Mucosa of rectum (tissue), 2 donors: ENCODE results near the gene TRMT1L.

Experiments
- H3K27ac ChIP-seq, 2 donors: one replicate each; pipeline ENCODE4 v1.7.0; 2013; ENCODE audit warnings: inconsistent platforms in 2 of 2, low read depth in 2 of 2, low read length in 2 of 2
- H3K27me3 ChIP-seq, 2 donors: one replicate each; pipeline ENCODE4 v1.7.0; 2013; ENCODE audit warnings: low read length in 2 of 2; ENCODE audit not compliant: control insufficient read depth in 2 of 2, insufficient read depth in 2 of 2
- H3K36me3 ChIP-seq, 2 donors: one replicate each; pipeline ENCODE4 v1.7.0; 2013; ENCODE audit warnings: low read length in 2 of 2; ENCODE audit not compliant: control insufficient read depth in 2 of 2, insufficient read depth in 2 of 2
- H3K4me1 ChIP-seq, 2 donors: one replicate each; pipeline ENCODE4 v1.7.0; 2013; ENCODE audit warnings: low read length in 2 of 2, mild to moderate bottlenecking in 1 of 2; ENCODE audit not compliant: control insufficient read depth in 2 of 2, insufficient read depth in 2 of 2
- H3K4me3 ChIP-seq, 2 donors: one replicate each; pipeline ENCODE4 v1.7.0; 2013; ENCODE audit warnings: low read length in 2 of 2
- H3K9ac ChIP-seq, 2 donors: one replicate each; pipeline ENCODE4 v1.7.0; 2013; ENCODE audit warnings: low read length in 2 of 2, low read depth in 1 of 2, mild to moderate bottlenecking in 1 of 2
- H3K9me3 ChIP-seq, 2 donors: one replicate each; pipeline ENCODE4 v1.7.0; 2013; ENCODE audit warnings: low read length in 2 of 2; ENCODE audit not compliant: control insufficient read depth in 2 of 2
- donor health status: healthy.
- donor health status: Normal muscosa, but diverticular disease.

Gene TRMT1L

DNA sequence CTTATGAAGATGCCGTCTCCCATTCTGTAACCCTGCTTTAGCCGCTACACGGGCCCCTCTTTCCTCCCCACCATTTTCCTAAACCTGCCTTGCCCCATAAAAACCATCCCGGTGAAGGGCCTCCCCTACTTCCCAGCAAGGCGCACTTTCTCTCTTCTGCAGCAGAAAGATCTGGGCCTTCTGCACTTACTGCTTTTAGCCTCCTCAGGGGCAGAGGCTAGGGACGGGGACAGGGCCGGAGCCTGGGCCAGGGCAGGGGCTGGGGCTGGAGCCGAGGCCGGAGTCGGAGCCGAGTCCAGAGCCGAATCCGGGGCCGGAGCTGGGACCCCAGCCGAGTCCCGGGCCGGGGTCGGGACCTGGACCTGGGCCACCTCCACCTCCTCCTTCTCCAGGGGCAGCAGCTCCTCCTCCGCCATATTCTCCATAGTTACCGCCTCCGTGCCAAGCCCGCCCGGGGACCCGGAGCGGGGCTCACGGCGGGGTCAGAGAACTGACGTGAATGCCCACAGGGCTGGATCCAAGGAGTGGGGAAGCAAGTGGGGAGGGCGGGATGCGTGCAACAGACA is 382 bp downstream of the TRMT1L start:
- H3K27ac ChIP-seq, result peak overlapping the region; percentile 98 to 100
- peak overlapping the region; percentile 85 to 91 for H3K4me3 ChIP-seq
- H3K9me3 ChIP-seq, result no peaks in the 10 kb centered on the region
- H3K9ac ChIP-seq, result peak overlapping the region; percentile 95 to 97
- H3K4me1 ChIP-seq, result peaks cover 6 to 18% of the 10 kb centered on the region in 2 donors
- no peaks in the 10 kb centered on the region for H3K27me3 ChIP-seq
- no peaks in the 10 kb centered on the region for H3K36me3 ChIP-seq

DNA sequence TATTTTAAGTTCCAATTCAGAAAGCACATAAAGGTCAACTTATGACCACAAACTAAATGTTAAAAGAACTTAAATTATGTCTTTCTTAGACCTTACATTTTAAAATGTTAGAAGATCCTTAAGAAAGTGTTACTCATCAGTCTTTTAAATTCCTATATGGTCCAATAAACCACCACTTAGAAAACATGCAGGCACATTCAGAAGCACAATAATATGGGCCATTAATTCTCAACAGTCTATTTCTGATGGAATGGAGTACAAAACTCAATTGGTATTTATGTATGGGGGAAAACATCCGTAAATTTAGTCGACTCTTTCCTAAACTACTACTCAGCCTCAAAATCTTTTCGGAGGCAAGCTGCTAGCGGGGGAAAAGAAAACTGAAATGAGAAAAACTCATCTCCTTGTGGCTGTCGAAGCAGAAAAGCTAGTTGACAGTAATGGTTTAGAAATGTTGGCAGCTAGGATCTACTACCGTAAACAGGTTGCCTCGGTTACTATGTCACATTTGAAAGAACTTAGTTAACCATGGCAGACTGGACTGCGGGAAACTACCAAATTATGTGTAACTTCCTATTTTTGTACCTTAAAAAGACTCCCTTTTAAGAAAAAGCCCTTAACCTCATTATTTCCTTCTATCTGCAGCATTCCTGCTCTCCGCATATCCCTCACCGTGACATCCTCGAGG is 1.0 kb downstream of the TRMT1L start:
- H3K9ac ChIP-seq, result peak overlapping the region; percentile 95 to 97
- peak overlapping the region; percentile 98 to 100 for H3K27ac ChIP-seq
- H3K9me3 ChIP-seq, result no peaks in the 10 kb centered on the region
- H3K4me1 ChIP-seq, result peaks cover 6 to 18% of the 10 kb centered on the region in 2 donors
- H3K4me3 ChIP-seq, result peak overlapping the region; percentile 85 to 91
- no peaks in the 10 kb centered on the region for H3K27me3 ChIP-seq
- peaks cover 1% of the 10 kb centered on the region in 2 donors for H3K36me3 ChIP-seq

DNA sequence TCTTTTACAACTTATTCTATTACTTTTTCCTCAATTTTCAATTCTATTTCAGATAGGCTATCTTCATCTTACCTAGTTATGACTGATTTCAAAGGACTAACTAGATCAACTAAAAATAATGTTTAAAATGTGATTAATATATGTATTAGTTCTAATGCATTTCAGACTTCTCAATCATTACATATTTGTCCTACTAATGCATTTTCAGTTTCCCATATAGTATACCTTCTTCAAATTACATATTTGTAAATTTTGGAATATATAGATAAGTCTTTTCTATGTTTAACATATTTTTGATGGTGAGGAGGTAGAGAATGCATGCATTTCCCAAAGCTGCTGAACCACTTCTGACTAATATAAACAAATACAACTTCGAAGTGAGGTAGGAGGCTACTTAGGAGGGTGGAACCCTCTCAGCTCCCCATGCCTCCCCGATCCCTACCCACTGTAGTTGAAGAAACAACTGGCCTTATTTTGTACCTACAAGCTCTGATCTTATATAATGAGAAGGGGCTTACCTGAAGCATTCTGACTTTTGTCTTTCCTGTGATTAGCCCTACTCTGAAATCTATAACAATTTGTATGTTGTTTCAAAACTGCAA is 1.7 kb downstream of the TRMT1L start:
- Histone ChIP-seq H3K27me3 (no peaks in the 10 kb centered on the region), H3K9me3 (no peaks in the 10 kb centered on the region), H3K36me3 (peaks cover 7 to 9% of the 10 kb centered on the region in 2 donors), H3K27ac (no peak overlapping the region), H3K9ac (no peak overlapping the region), H3K4me1 (peaks cover 6 to 18% of the 10 kb centered on the region in 2 donors), H3K4me3 (peak overlapping the region in 1 of 2 donors; percentile 91)

- no peak overlapping the region for H3K9ac ChIP-seq
- H3K27me3 ChIP-seq, result no peaks in the 10 kb centered on the region
- no peak overlapping the region for H3K4me3 ChIP-seq
- H3K36me3 ChIP-seq, result peaks cover 20 to 25% of the 10 kb centered on the region in 2 donors
- no peak overlapping the region for H3K27ac ChIP-seq
- no peaks in the 10 kb centered on the region for H3K9me3 ChIP-seq
- H3K4me1 ChIP-seq, result peaks cover 3 to 8% of the 10 kb centered on the region in 2 donors
Measured at GRCh38 chr1:185152187-185152767, 4.5 kb downstream of the TRMT1L start.

DNA sequence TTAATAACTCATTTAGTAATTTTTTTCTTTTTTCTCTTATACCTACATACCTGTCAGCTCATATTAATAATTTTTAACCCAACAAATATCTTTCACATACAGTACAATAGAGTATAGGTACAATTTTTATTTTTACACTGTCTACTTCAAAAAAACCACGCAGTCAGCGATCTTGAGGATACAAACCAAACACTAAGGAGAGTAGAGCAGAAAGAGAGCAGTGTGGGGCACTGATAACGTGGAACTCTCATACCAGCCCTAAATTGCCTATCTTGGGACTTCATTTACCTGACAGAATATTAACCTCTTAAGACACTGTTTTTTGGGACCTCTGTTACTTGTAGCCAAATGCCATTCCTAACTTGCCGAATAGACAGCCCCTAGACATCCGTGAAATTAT is 5.5 kb downstream of the TRMT1L start:
- Histone ChIP-seq H3K9me3 (no peaks in the 10 kb centered on the region), H3K4me3 (no peak overlapping the region), H3K9ac (no peak overlapping the region), H3K4me1 (peaks cover 3 to 8% of the 10 kb centered on the region in 2 donors), H3K27me3 (no peaks in the 10 kb centered on the region), H3K27ac (no peak overlapping the region), H3K36me3 (peaks cover 22 to 32% of the 10 kb centered on the region in 2 donors)

GRCh38 chr1:185144233-185144632 is 12.5 kb downstream of the TRMT1L start:
- no peaks in the 10 kb centered on the region for H3K27me3 ChIP-seq
- H3K27ac ChIP-seq, result no peak overlapping the region
- no peak overlapping the region for H3K9ac ChIP-seq
- H3K4me1 ChIP-seq, result no peaks in the 10 kb centered on the region
- no peaks in the 10 kb centered on the region for H3K9me3 ChIP-seq
- H3K4me3 ChIP-seq, result no peak overlapping the region
- H3K36me3 ChIP-seq, result peaks cover 23 to 53% of the 10 kb centered on the region in 2 donors

DNA sequence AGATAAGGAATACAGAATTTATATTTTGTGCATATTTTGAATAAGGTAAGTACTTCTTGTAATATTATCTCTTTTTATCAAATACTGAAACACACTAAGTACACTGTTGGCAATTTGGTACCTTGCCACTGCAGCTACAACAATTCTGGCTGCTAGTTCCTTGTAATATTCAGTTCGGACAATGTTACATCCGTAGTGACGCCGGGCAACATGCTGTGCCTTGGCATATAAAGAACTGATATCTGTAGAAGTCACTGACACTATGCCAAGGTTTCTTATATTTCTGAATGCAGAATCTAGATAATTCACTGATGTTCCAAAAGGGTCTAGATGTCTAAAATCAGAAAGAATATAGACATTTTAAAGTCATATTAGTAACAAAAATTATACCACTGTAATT is 17.5 kb downstream of the TRMT1L start:
- Histone ChIP-seq H3K36me3 (peaks cover 0 to 32% of the 10 kb centered on the region in 2 donors), H3K4me3 (no peak overlapping the region), H3K27me3 (no peaks in the 10 kb centered on the region), H3K4me1 (no peaks in the 10 kb centered on the region), H3K27ac (no peak overlapping the region), H3K9me3 (no peaks in the 10 kb centered on the region), H3K9ac (no peak overlapping the region)

- H3K4me1 ChIP-seq, result no peaks in the 10 kb centered on the region
- no peaks in the 10 kb centered on the region for H3K9me3 ChIP-seq
- peaks cover 0 to 27% of the 10 kb centered on the region in 2 donors for H3K36me3 ChIP-seq
- no peak overlapping the region for H3K4me3 ChIP-seq
- H3K27me3 ChIP-seq, result no peaks in the 10 kb centered on the region
- H3K9ac ChIP-seq, result no peak overlapping the region
- no peak overlapping the region for H3K27ac ChIP-seq
Measured at GRCh38 chr1:185137896-185138545, 18.7 kb downstream of the TRMT1L start.

GRCh38 chr1:185132534-185132933 is 24.2 kb downstream of the TRMT1L start:
- Histone ChIP-seq H3K27ac (no peak overlapping the region), H3K9ac (no peak overlapping the region), H3K36me3 (peaks cover 16% of the 10 kb centered on the region in 2 donors), H3K9me3 (peaks cover 0 to 3% of the 10 kb centered on the region in 2 donors), H3K27me3 (no peaks in the 10 kb centered on the region), H3K4me1 (no peaks in the 10 kb centered on the region), H3K4me3 (no peak overlapping the region)

- no peak overlapping the region for H3K9ac ChIP-seq
Measured at GRCh38 chr1:185129708-185130107, 27.0 kb downstream of the TRMT1L start.

More at GRCh38 chr1:185129708-185130107, 27.0 kb downstream of the TRMT1L start:
- H3K36me3 ChIP-seq, result peaks cover 18 to 19% of the 10 kb centered on the region in 2 donors
- H3K4me3 ChIP-seq, result no peak overlapping the region
- H3K4me1 ChIP-seq, result no peaks in the 10 kb centered on the region
- H3K27me3 ChIP-seq, result no peaks in the 10 kb centered on the region
- peaks cover 0 to 3% of the 10 kb centered on the region in 2 donors for H3K9me3 ChIP-seq
- H3K27ac ChIP-seq, result no peak overlapping the region
